NCI-H345 treated with DMSO at 0.1 percent for 48 hours (cell line): ENCODE results near the gene SETD1A.
"Not testable (repeated sequence)": the region's sequence is repeated elsewhere in the genome, so short reads cannot be mapped to it uniquely, and the experiment has no call there.

Experiments
- DNase-seq: peaks from one replicate; lab custom pipeline; 2025; ENCODE audit not compliant: unreplicated experiment; lab: John Stamatoyannopoulos, UW

Gene SETD1A

GRCh38 chr16:31013292-31013691, 55.7 kb downstream of the SETD1A start:
- not testable (repeated sequence) for DNase-seq

DNA sequence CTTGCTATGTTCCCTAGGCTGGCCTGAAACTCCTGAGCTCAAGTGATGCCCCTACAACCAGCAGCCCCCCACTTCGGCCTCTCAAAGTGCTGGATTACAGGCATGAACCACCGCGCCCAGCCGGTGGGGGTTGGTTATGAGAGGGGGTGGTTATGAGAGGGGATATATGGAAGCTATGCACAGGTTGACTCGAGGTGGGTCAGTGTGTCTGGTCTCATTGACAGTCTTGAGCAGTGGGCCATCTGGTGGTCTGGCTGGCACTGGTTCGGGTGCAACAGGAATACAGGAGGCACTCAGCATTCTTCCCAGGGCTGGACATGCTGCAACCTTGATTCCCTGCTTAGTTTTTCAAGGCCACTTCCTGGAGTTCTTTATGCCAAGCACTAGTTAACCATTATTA, 58.5 kb downstream of the SETD1A start:
- DNase-seq: no peak

DNA sequence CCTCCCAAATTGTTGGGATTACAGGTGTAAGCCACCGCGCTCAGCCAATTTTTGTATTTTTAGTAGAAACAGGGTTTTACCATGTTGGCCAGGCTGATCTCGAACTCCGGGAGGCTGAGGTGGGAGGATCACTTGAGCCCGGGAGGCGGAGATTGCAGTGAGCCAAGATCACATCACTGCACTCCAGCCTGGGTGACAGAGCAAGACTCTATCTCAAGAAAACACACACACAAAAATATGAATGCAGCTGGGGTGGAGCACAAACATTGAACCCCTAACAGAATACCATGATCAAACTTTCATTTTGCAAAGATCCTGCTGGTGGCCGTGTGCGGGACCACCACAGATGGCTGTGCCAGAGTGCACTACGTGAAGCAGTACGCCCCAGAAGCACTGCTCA, 60.2 kb downstream of the SETD1A start:
- DNase-seq: not testable (repeated sequence)

DNA sequence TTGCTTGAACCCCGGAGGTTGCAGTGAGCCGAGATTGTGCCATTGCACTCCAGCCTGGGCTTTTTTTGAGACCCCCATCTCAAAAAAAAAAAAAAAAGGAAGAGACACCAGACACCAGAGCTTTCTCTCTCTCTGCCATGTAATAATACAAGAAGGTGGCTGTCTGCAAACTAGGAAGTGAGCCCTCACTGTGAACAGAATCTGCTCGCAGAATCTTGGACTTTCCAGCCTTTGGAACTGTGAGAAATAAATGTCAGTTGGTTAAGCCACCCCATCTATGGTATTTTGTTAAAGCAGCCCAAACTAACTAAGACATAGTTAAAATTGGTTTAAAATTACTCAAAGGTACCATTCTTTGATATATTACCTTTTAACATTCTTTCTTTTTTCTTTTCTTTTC, 63.0 kb downstream of the SETD1A start:
- no peak for DNase-seq

DNA sequence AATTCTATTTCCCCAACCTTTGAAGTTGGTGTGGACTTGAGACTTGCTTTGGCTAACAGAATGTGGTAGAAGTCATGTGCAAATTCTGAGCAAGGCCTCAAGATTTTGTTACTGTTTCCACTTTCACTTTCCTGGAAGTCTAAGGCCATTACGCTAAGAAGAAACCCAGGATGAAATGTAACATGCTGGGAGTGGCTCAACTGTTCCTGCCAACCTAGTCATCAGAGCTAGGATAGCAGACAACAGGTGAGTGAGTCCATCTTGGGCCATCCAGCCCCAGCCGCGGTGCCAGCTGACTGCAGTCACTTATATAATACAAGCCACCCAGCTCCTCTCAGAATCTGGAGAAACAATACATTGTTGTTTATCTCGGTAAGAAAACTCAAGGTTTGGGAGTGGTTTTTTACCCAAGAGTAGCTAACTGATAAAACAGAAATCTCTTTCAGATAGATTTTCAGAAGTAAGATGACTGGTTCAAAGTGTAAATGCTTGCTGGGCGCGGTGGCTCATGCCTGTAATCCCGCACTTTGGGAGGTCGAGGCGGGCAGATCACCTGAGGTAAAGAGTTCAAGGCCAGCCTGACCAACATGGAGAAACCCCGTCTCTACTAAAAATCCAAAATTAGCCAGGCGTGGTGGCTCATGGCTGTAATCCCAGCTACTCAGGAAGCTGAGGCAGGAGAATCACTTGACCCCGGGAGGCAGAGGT, 65.1 kb downstream of the SETD1A start:
- no peak for DNase-seq

- DNase-seq: no peak
Observed at GRCh38 chr16:31023252-31023602, 65.7 kb downstream of the SETD1A start.

DNA sequence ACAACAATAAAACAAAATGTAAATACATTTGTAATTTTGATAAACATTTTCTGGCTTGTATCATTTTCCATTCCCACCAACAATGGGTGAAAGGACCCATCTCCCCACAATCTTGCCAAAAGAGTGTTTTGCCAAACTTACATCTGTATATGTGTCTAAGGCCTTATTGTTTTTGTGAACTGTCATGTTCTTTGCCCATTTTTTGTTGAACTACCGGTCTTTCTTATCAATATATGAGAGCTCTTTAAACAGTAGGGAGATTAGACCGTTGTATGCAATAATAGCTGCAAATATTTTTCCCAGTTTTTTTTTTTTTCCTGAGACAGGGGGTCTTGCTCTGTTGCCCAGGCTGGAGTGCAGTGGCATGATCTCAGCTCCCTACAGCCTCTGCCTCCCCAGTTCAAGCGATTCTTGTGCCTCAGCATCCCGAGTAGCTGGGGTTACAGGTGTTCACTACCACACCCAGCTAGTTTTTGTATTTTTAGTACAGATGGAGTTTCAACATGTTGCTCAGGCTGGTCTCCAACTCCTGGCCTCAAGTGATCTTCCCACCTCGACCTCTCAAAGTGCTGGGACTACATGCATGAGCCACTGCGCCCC, 66.2 kb downstream of the SETD1A start:
- DNase-seq: no peak

DNA sequence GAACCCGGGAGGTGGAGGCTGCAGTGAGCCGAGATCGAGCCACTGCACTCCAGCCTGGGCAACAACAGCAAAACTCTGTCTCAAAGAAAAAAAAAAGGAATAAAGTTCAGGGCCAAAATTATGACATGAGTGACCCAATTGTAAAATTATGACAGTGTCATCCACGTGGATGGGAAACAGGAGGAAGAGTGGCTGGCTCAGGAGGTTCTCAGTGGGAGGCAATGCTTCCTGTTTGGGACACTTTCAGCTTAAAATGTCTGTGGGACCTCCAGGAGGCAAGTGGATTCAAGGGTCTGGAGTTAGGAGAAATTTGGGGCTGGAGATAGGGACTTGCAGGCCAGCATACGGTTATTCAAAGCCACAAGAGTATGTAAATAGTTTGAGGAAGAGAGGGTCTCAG, 67.8 kb downstream of the SETD1A start:
- DNase-seq: no peak

DNA sequence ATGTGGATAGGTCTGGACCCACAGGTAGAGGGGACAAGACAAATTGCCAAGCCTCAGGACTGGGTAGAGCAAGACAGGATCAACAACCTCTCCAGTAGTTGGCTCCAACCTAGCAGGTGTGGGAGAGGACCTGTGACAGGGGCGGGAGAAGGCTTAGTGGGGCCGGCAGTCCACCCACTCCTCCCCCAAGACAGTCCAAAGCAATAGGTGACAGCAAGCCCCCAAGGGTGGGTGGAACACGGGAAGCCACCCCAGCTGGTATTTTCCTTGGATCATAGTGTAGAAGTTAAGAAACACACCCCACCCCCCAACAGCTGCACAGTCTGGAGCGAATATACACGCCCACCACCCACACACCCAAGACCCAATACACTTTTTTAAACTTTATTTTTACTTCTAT, 71.7 kb downstream of the SETD1A start:
- DNase-seq: no peak

DNA sequence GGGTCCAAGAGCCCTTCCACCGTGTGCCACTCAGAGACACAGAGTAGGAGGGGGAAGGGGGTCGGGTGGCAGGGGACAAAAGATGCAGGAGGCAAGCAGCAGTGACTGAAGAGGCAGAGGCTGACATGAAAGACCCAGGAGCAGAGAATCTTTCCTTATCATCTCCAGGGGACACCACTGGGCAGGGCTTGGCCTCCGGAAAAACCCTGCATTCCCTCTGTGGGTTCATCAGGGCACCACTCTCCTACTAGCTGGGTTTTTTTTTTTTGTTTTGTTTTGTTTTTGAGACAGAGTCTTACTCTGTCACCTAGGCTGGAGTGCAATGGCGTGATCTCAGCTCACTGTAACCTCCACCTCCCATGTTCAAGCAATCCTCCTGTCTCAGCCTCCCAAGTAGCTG, 73.7 kb downstream of the SETD1A start:
- no peak for DNase-seq

- peak; percentile 98 for DNase-seq
Observed at GRCh38 chr16:31032736-31033708, 75.5 kb downstream of the SETD1A start, which contains the start of gene STX4. Gene STX4 (plus strand): TSS chr16:31033558. CDS start chr16:31033806, 248 bp downstream.

- DNase-seq: peak; percentile 84
Observed at GRCh38 chr16:31033709-31034492, 76.3 kb downstream of the SETD1A start.
